Liver (tissue), 9 donors: ENCODE data around the gene INPP5A. TPM values are rescaled to one million over a fixed set of nuclear protein-coding genes. Genes with fewer than 3 reads are reported as not detected.

Experiments
- DNase-seq: peaks from one replicate; pipeline ENCODE4 v3.0.0-alpha.2; 2017; ENCODE audit warnings: low spot score
- H3K27ac ChIP-seq, 2 donors: one replicate each; pipeline ENCODE4 v1.7.0; 2013; ENCODE audit warnings: inconsistent platforms in 2 of 2, low read length in 2 of 2, control low read depth in 1 of 2, low read depth in 1 of 2, mild to moderate bottlenecking in 1 of 2
- H3K27me3 ChIP-seq, 4 donors: one replicate each; pipeline versions ENCODE4 v1.6.1 to v1.7.0; 2013; ENCODE audit warnings: low read length in 3 of 4, inconsistent platforms in 1 of 4, mild to moderate bottlenecking in 1 of 4, moderate library complexity in 1 of 4; ENCODE audit not compliant: control insufficient read depth in 4 of 4, insufficient read depth in 4 of 4
- H3K36me3 ChIP-seq, 4 donors: one replicate each; pipeline versions ENCODE4 v1.6.1 to v1.7.0; 2013; ENCODE audit warnings: low read length in 3 of 4, mild to moderate bottlenecking in 3 of 4, low read depth in 1 of 4, moderate library complexity in 1 of 4; ENCODE audit not compliant: control insufficient read depth in 4 of 4, insufficient read depth in 3 of 4
- H3K4me1 ChIP-seq, 4 donors: one replicate each; pipeline versions ENCODE4 v1.6.1 to v1.7.0; 2013; ENCODE audit warnings: low read length in 3 of 4, mild to moderate bottlenecking in 3 of 4, moderate library complexity in 1 of 4; ENCODE audit not compliant: control insufficient read depth in 4 of 4, insufficient read depth in 4 of 4
- H3K4me3 ChIP-seq, 3 donors: one replicate each; pipeline versions ENCODE4 v1.6.1 to v1.7.0; 2013; ENCODE audit warnings: low read length in 3 of 3, control low read depth in 1 of 3, low read depth in 1 of 3, mild to moderate bottlenecking in 1 of 3
- H3K9ac ChIP-seq, 2 donors: one replicate each; pipeline ENCODE4 v1.7.0; 2013; ENCODE audit warnings: low read length in 2 of 2, mild to moderate bottlenecking in 2 of 2, moderate library complexity in 2 of 2, control low read depth in 1 of 2, low read depth in 1 of 2
- H3K9me3 ChIP-seq, 4 donors: one replicate each; pipeline versions ENCODE4 v1.6.1 to v1.7.0; 2013; ENCODE audit warnings: low read length in 3 of 4; ENCODE audit not compliant: control insufficient read depth in 4 of 4
- ATF3 ChIP-seq: IDR thresholded peaks from 2 replicates; pipeline ENCODE4 v1.6.1; 2016; ENCODE audit warnings: antibody characterized with exemption
- CTCF ChIP-seq: fragments of 150-350 bp; IDR thresholded peaks from 2 replicates; pipeline ENCODE4 v1.5.1; 2017; ENCODE audit warnings: improper control_type of control experiment, low read depth, low read length; ENCODE audit not compliant: missing input control
- EGR1 ChIP-seq, 2 donors: IDR thresholded peaks; 2 replicates each; pipeline ENCODE4 v1.6.1; 2016 to 2018; ENCODE audit warnings: antibody characterized with exemption in 2 of 2, low read depth in 2 of 2
- FOXA1 ChIP-seq: IDR thresholded peaks from 2 replicates; pipeline ENCODE4 v1.6.1; 2016; ENCODE audit warnings: antibody characterized with exemption
- FOXA2 ChIP-seq: IDR thresholded peaks from 2 replicates; pipeline ENCODE4 v1.6.1; 2016; ENCODE audit warnings: antibody characterized with exemption
- GABPA ChIP-seq, 2 donors: IDR thresholded peaks in 1 of 2; conservative IDR thresholded peaks in 1 of 2; 2 replicates each; pipeline ENCODE4 v1.6.1; 2016; ENCODE audit warnings: antibody characterized with exemption in 2 of 2, mild to moderate bottlenecking in 1 of 2, moderate library complexity in 1 of 2
- HNF4A ChIP-seq, 2 donors: conservative IDR thresholded peaks; 2 replicates each; pipeline ENCODE4 v1.6.1; 2016; ENCODE audit warnings: antibody characterized with exemption in 2 of 2, mild to moderate bottlenecking in 2 of 2
- HNF4G ChIP-seq: IDR thresholded peaks from 2 replicates; pipeline ENCODE4 v1.6.1; 2016; ENCODE audit warnings: antibody characterized with exemption
- JUND ChIP-seq, 2 donors: IDR thresholded peaks; 2 replicates each; pipeline ENCODE4 v1.6.1; 2016; ENCODE audit warnings: antibody characterized with exemption in 2 of 2
- MAX ChIP-seq: IDR thresholded peaks from 2 replicates; pipeline ENCODE4 v1.6.1; 2016; ENCODE audit warnings: antibody characterized with exemption
- NR2F2 ChIP-seq: IDR thresholded peaks from 2 replicates; pipeline ENCODE4 v1.6.1; 2016; ENCODE audit warnings: antibody characterized with exemption
- RAD21 ChIP-seq, 2 donors: IDR thresholded peaks; 2 replicates each; pipeline ENCODE4 v1.6.1; 2016; ENCODE audit warnings: antibody characterized with exemption in 2 of 2, mild to moderate bottlenecking in 2 of 2
- REST ChIP-seq: IDR thresholded peaks from 2 replicates; pipeline ENCODE4 v1.6.1; 2016; ENCODE audit warnings: antibody characterized with exemption, mild to moderate bottlenecking
- RXRA ChIP-seq, 2 donors: IDR thresholded peaks; 2 replicates each; pipeline ENCODE4 v1.6.1; 2017 to 2018; ENCODE audit warnings: antibody characterized with exemption in 2 of 2, mild to moderate bottlenecking in 1 of 2
- SP1 ChIP-seq: IDR thresholded peaks from 2 replicates; pipeline ENCODE4 v1.6.1; 2018; ENCODE audit warnings: antibody characterized with exemption, mild to moderate bottlenecking
- TAF1 ChIP-seq: conservative IDR thresholded peaks from 2 replicates; pipeline ENCODE4 v1.6.1; 2016; ENCODE audit warnings: antibody characterized with exemption, mild to moderate bottlenecking
- YY1 ChIP-seq: IDR thresholded peaks from 2 replicates; pipeline ENCODE4 v1.6.1; 2016; ENCODE audit warnings: antibody characterized with exemption, mild to moderate bottlenecking
- ZBTB33 ChIP-seq: IDR thresholded peaks from 2 replicates; pipeline ENCODE4 v1.6.1; 2016; ENCODE audit warnings: antibody characterized with exemption
- WGBS: extraction: QIAGEN DNeasy Blood & Tissue Kit; methylation state at CpG from one replicate; pipeline ENCODE4 v1.1.7; 2013; 5-methylcytosine and 5-hydroxymethylcytosine counted together
- polyA plus RNA-seq, 2 donors: library from polyadenylated mRNA; stranded (reverse) in 1 of 2; unstranded in 1 of 2; fragments of 200-250 nt in 1 of 2; fragments of >200 nt in 1 of 2; fragmentation: Nextera tagmentation in 1 of 2; extraction: Ambion mirVana in 1 of 2; gene quantifications; one replicate each; pipeline versions ENCODE4 v1.2.1 to v1.2.3, GENCODE V29; 2013 to 2015
- total RNA-seq, 2 donors: library from RNA; depleted of rRNA; stranded (reverse); fragments of >200 nt; gene quantifications; one replicate each; pipeline ENCODE4 v1.2.3, GENCODE V29; 2014
- donor health status: healthy.
- donor health status: healthy.
- donor health status: healthy.
- donor health status: healthy.
- donor health status: healthy.

The INPP5A gene
- total and polyA plus RNA-seq, 4 donors = 4.3 to 26.5 (median 10.9) TPM

DNA sequence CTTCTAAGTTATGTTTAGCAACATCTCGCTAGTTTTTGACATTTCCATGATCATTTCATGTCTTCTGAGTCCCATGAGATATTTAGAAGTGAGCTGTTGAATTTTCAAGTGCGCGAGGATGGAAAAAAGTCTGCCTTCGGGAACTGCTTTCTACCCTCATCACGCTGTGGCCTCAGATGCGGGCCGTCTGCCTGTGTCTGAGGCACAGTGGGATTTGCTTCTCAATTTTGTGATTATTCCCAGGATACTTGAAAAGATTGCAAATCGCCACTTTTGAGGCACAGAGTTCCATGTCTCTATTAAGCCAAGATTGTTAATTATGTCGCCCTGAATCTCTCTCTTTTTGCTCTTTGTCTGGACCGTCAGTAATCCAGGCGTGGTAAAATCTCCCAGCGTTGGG lies 279.1 kb downstream of the INPP5A start:
- no peaks in the 10 kb centered on the region for H3K4me1 ChIP-seq
- WGBS = 83% methylated on average over 12 of the region's 12 CpGs
- no peaks in the 10 kb centered on the region for H3K27me3 ChIP-seq
- H3K36me3 ChIP-seq = no peaks in the 10 kb centered on the region
- H3K27ac ChIP-seq = no peak overlapping the region
- no peak overlapping the region for H3K4me3 ChIP-seq
- no peak overlapping the region for H3K9ac ChIP-seq
- no peak for TF ChIP-seq MAX
- no peak for TF ChIP-seq NR2F2
- TF ChIP-seq SP1 = no peak
- no peak for TF ChIP-seq FOXA2
- no peak for TF ChIP-seq ZBTB33
- TF ChIP-seq JUND (IDR thresholded peaks at IDR 0.05) = no peak
- no peak for TF ChIP-seq RXRA (IDR thresholded peaks at IDR 0.05)
- no peak for DNase-seq
- peaks cover 0 to 4% (median 0%) of the 10 kb centered on the region in 4 donors for H3K9me3 ChIP-seq

- H3K9ac ChIP-seq = no peak overlapping the region
- no peaks in the 10 kb centered on the region for H3K4me1 ChIP-seq
- H3K4me3 ChIP-seq = no peak overlapping the region
- peaks cover 0 to 4% (median 0%) of the 10 kb centered on the region in 4 donors for H3K9me3 ChIP-seq
- no peaks in the 10 kb centered on the region for H3K27me3 ChIP-seq
- H3K36me3 ChIP-seq = no peaks in the 10 kb centered on the region
- no peak for DNase-seq
- no peak for TF ChIP-seq YY1
- TF ChIP-seq REST = no peak
- TF ChIP-seq CTCF = no peak
- TF ChIP-seq TAF1 = no peak
- no peak for TF ChIP-seq HNF4A (conservative IDR thresholded peaks at IDR 0.05)
- TF ChIP-seq HNF4G = no peak
- TF ChIP-seq RXRA (IDR thresholded peaks at IDR 0.05) = no peak
- no peak for TF ChIP-seq ZBTB33
- no peak for TF ChIP-seq FOXA1
- TF ChIP-seq MAX = no peak
- no peak for TF ChIP-seq JUND (IDR thresholded peaks at IDR 0.05)
- no peak for TF ChIP-seq RAD21 (IDR thresholded peaks at IDR 0.05)
- no peak for TF ChIP-seq GABPA (IDR thresholded peaks at IDR 0.05 in 1 of 2, conservative IDR thresholded peaks at IDR 0.05 in 1 of 2)
- TF ChIP-seq EGR1 (IDR thresholded peaks at IDR 0.05; ENCODE audit: low read depth in 2 of 2) = no peak
- no peak for TF ChIP-seq FOXA2
- no peak for TF ChIP-seq ATF3
- no peak for TF ChIP-seq SP1
- 87% methylated on average over 29 of the region's 29 CpGs for WGBS
- H3K27ac ChIP-seq = no peak overlapping the region
These were observed 280.2 kb downstream of the INPP5A start for GRCh38 chr10:132817701-132818211.
